ENCODE data around the gene C1orf146.
"Not testable (repeated sequence)": the region's sequence is repeated elsewhere in the genome, so short reads cannot be mapped to it uniquely, and the experiment has no call there.

Gene C1orf146

GRCh38 chr1:92276082-92276481, 58.4 kb downstream of the C1orf146 start:
- DNase-seq, result no peak

GRCh38 chr1:92277105-92277723, 59.5 kb downstream of the C1orf146 start:
- DNase-seq, result peak; percentile 85

DNA sequence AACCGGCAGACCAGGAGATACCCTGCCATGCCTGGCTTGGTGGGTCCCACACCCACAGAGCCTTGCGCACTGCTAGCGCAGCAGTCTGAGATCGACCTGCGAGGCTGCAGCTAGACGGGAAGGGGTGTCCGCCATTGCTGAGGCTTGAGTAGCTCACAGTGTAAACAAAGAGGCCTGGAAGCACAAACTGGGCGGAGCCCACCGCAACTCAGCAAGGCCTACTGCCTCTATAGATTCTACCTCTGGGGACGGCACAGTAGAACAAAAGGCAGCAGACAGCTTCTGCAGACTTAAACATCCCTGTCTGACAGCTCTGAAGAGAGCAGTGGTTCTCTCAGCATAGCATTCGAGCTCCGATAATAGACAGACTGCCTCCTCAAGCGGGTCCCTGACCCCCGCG, 62.1 kb downstream of the C1orf146 start:
- not testable (repeated sequence) for DNase-seq

DNA sequence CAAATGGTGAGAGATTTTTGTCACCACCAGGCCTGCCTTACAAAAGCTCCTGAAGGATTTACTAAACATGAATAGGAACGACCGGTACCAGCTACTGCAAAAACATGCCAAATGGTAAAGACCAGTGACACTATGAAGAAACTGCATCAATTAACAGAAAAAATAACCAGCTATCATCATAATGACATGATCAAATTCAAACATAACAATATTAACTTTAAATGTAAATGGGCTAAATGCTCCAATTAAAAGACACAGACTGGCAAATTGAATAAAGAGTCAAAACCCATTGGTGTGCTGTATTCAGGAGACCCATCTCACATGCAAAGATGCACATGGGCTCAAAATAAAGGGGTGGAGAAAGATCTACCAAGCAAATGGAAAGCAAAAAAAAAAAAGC, 63.7 kb downstream of the C1orf146 start:
- DNase-seq, result not testable (repeated sequence)

- DNase-seq, result peak; percentile 60
Measured at GRCh38 chr1:92291372-92291999, 73.8 kb downstream of the C1orf146 start.

Data from fibroblast of skin of right biceps (primary cell).